ENCODE data around the gene SLC6A3.

DNA sequence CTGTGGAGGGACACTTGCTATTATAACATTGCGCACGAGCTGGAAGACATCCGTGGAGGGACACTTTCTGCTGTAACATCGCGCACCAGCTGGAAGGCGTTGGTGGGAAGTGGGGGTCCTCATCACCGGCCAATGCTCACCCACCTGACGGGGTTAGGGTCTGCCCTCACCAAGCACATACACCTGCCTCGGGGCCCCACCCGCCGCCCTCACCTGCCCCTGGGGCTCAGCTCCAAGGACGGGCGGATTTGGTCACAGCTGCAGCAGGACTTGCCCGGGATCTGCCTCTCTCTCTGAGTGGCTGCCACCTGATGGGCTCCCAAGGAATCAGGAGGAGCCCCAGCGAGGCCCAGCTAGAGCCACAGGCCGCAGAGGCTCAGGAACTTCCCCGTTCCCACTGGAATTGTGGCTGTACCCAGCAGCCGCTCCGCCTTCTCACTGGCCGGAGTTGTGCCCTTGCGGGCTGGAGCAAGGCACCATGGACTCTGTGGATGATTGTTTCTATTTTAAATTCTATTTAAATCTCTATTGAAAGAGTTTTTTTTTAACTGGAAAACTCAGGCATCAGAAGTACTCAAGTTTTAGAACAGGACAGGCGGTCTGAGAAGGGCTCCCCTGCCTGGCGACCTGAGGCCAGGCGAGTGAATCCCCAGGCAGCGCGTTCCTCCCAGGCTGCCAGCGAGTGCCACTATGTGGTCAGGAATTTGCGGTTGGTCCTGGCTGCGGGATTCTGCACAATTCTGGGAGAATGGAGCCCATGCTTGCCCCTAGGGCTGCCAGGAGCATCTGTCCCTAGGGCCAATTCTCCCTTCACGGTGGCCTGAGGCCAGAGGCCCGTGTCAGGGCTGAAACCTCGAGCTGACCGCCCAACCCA is 38.9 kb upstream of the SLC6A3 start:
- TF ChIP-seq, protein P1, sequence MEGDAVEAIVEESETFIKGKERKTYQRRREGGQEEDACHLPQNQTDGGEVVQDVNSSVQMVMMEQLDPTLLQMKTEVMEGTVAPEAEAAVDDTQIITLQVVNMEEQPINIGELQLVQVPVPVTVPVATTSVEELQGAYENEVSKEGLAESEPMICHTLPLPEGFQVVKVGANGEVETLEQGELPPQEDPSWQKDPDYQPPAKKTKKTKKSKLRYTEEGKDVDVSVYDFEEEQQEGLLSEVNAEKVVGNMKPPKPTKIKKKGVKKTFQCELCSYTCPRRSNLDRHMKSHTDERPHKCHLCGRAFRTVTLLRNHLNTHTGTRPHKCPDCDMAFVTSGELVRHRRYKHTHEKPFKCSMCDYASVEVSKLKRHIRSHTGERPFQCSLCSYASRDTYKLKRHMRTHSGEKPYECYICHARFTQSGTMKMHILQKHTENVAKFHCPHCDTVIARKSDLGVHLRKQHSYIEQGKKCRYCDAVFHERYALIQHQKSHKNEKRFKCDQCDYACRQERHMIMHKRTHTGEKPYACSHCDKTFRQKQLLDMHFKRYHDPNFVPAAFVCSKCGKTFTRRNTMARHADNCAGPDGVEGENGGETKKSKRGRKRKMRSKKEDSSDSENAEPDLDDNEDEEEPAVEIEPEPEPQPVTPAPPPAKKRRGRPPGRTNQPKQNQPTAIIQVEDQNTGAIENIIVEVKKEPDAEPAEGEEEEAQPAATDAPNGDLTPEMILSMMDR (conservative IDR thresholded peaks at IDR 0.05; ENCODE audit: low read depth, low read length), result no peak
- no peak for TF ChIP-seq EZH2 (IDR thresholded peaks at IDR 0.05; ENCODE audit: borderline replicate concordance, low read depth, low read length, poor library complexity, severe bottlenecking)
